Naive thymus-derived CD4-positive, alpha-beta T cell (primary cell): ENCODE data around the gene PLAAT2. TPM values are rescaled to one million over a fixed set of nuclear protein-coding genes. Genes with fewer than 3 reads are reported as not detected.

Experiments
- ATAC-seq: fragments of 150-1000 bp; cut with Tn5 transposase; 2 replicates; pipeline ENCODE4 v1.10.0; 2021; ENCODE audit warnings: mild to moderate bottlenecking, moderate library complexity
- CTCF ChIA-PET: fragments of 350-600 bp; sonication (Branson Sonifier 250); formaldehyde crosslinking; loops from one replicate; lab custom pipeline; 2021; ENCODE audit warnings: antibody characterized with exemption; lab: Charles Lee
- POLR2A ChIA-PET: fragments of 350-600 bp; sonication (Branson Sonifier 250); formaldehyde crosslinking; loops from one replicate; lab custom pipeline; 2021; ENCODE audit warnings: antibody characterized with exemption, inconsistent platforms; lab: Charles Lee
- DNase-seq, 9 donors: peaks; one replicate each; pipeline versions ENCODE4 v3.0.0 to v3.0.0-alpha.2; 2020 to 2022; ENCODE audit warnings: mixed read lengths in 1 of 9
- H3K27ac ChIP-seq: one replicate; pipeline ENCODE4 v1.7.0; 2013; ENCODE audit warnings: mild to moderate bottlenecking, low read depth, low read length, moderate library complexity
- H3K27me3 ChIP-seq, 2 donors: one replicate each; pipeline ENCODE4 v1.7.0; 2013; ENCODE audit warnings: low read length in 2 of 2, mild to moderate bottlenecking in 2 of 2, moderate library complexity in 2 of 2; ENCODE audit not compliant: control insufficient read depth in 2 of 2, insufficient read depth in 2 of 2
- H3K36me3 ChIP-seq, 3 experiments: 1 replicate in 2 of 3; 2 replicates in 1 of 3; pipeline ENCODE4 v1.7.0; 2013; ENCODE audit warnings: low read length in 3 of 3, mild to moderate bottlenecking in 3 of 3, moderate library complexity in 1 of 3; ENCODE audit not compliant: insufficient read depth in 3 of 3, control insufficient read depth in 2 of 3
- H3K4me1 ChIP-seq, 2 donors: one replicate each; pipeline ENCODE4 v1.7.0; 2013; ENCODE audit warnings: low read length in 2 of 2, mild to moderate bottlenecking in 2 of 2, moderate library complexity in 1 of 2; ENCODE audit not compliant: control insufficient read depth in 2 of 2, insufficient read depth in 2 of 2
- H3K4me3 ChIP-seq: 2 replicates; pipeline ENCODE4 v1.7.0; 2013; ENCODE audit warnings: mild to moderate bottlenecking, low read length
- H3K9me3 ChIP-seq, 3 experiments: 1 replicate in 2 of 3; 2 replicates in 1 of 3; pipeline ENCODE4 v1.7.0; 2013; ENCODE audit warnings: low read length in 3 of 3; ENCODE audit not compliant: control insufficient read depth in 2 of 3
- H3K27ac Mint-ChIP-seq, 9 donors: one replicate each; pipeline ENCODE4 v1.8.0; 2020 to 2022; ENCODE audit warnings: mixed read lengths in 9 of 9, mild to moderate bottlenecking in 8 of 9, moderate library complexity in 5 of 9, inconsistent platforms in 2 of 9
- H3K27me3 Mint-ChIP-seq, 5 donors: one replicate each; pipeline ENCODE4 v1.8.0; 2021 to 2022; ENCODE audit warnings: mixed read lengths in 5 of 5, mild to moderate bottlenecking in 1 of 5
- H3K36me3 Mint-ChIP-seq, 5 donors: one replicate each; pipeline ENCODE4 v1.8.0; 2020 to 2022; ENCODE audit warnings: mixed read lengths in 5 of 5, mild to moderate bottlenecking in 3 of 5, inconsistent platforms in 1 of 5
- H3K4me1 Mint-ChIP-seq, 7 donors: one replicate each; pipeline ENCODE4 v1.8.0; 2020 to 2022; ENCODE audit warnings: mixed read lengths in 7 of 7, mild to moderate bottlenecking in 3 of 7, inconsistent platforms in 1 of 7
- H3K4me3 Mint-ChIP-seq, 10 donors: one replicate each; pipeline ENCODE4 v1.8.0; 2020 to 2022; ENCODE audit warnings: mild to moderate bottlenecking in 10 of 10, mixed read lengths in 10 of 10, moderate library complexity in 6 of 10, inconsistent platforms in 2 of 10
- H3K9me3 Mint-ChIP-seq, 11 donors: one replicate each; pipeline ENCODE4 v1.8.0; 2020 to 2022; ENCODE audit warnings: mixed read lengths in 11 of 11, mild to moderate bottlenecking in 4 of 11, inconsistent platforms in 1 of 11, moderate library complexity in 1 of 11
- intact Hi-C, 2 donors: fragments of 100-400 bp; cut with micrococcal nuclease; formaldehyde crosslinking; loops; one replicate each; pipeline ENCODE4 v1.15.1; 2023
- polyA plus RNA-seq, 2 donors: library from polyadenylated mRNA; unstranded; fragments of 300-500 nt; fragmentation: Illumina TruSeq; gene quantifications; one replicate each; pipeline ENCODE4 v1.2.3, GENCODE V29; 2021
- total RNA-seq, 6 experiments: library from RNA in 5 of 6; stranded (reverse) in 5 of 6; gene quantifications; 1 replicate in 5 of 6; 2 replicates in 1 of 6; pipeline ENCODE4 v1.2.3 and lab custom pipeline; 2021 to 2026

Gene PLAAT2
- total RNA-seq (under 1 TPM in 1 of 5 experiments, not detected in 4; 0.51 TPM), polyA plus RNA-seq (not detected), total RNA-seq (lab: John Stamatoyannopoulos, UW) (not detected)

GRCh38 chr11:63563201-63564055 lies at the start of gene PLAAT2:
PLAAT2 (minus strand) TSS chr11:63563379; CDS start chr11:63563324, 55 bp downstream.
- H3K27ac ChIP-seq: no peak within 1 kb of the TSS
- DNase-seq (no peak), ATAC-seq (no peak)
- H3K27me3 Mint-ChIP-seq: no peaks in the 10 kb centered on the region
- H3K27me3 ChIP-seq: no peaks in the 10 kb centered on the region
- intact Hi-C loops: loop anchor here in 1 of 2 donors (1.0 to 10.0 kb wide), 3 partner anchors 9 to 111 kb away; partner anchors contain the start of gene ATL3
- POLR2A ChIA-PET: interaction anchor here (1.1 to 1.3 kb wide), 3 partner anchors 7 to 27 kb away, joined by 3 to 6 read pairs (median 4); partner anchors contain the start of gene PLAAT4
- H3K9me3 ChIP-seq: no peaks in the 10 kb centered on the region
- no peak within 1 kb of the TSS for H3K4me3 ChIP-seq
- CTCF ChIA-PET: interaction anchor here (0.7 to 1.6 kb wide), 3 partner anchors 10 to 84 kb away, joined by 3 to 7 read pairs (median 3); no protein-coding TSS in a partner anchor
- no peaks in the 10 kb centered on the region for H3K36me3 ChIP-seq
- H3K9me3 Mint-ChIP-seq: no peaks in the 10 kb centered on the region
- H3K27ac Mint-ChIP-seq: peak within 1 kb of the TSS in 8 of 9 donors; percentile 14 to 80 (median 44)
- peaks cover 35 to 46% of the 10 kb centered on the region in 2 donors for H3K4me1 ChIP-seq
- peak within 1 kb of the TSS in 7 of 10 donors; percentile 12 to 54 (median 21) for H3K4me3 Mint-ChIP-seq
- peaks cover 41 to 75% (median 63%) of the 10 kb centered on the region in 7 donors for H3K4me1 Mint-ChIP-seq
- H3K36me3 Mint-ChIP-seq: no peaks in the 10 kb centered on the region

GRCh38 chr11:63612181-63612580 lies 49.0 kb upstream of the PLAAT2 start:
- DNase-seq: no peak
- intact Hi-C loops: loop anchor here (2.0 to 5.0 kb wide), 5 partner anchors 40 to 81 kb away; no protein-coding TSS in a partner anchor
- no peak for ATAC-seq
- Histone ChIP-seq H3K27ac (no peak overlapping the region), H3K9me3 (no peaks in the 10 kb centered on the region), H3K36me3 (no peaks in the 10 kb centered on the region), H3K4me1 (peaks cover 0 to 3% of the 10 kb centered on the region in 2 donors), H3K27me3 (no peaks in the 10 kb centered on the region), H3K4me3 (no peak overlapping the region)
- H3K36me3 Mint-ChIP-seq: no peaks in the 10 kb centered on the region
- H3K27ac Mint-ChIP-seq: peak overlapping the region in 1 of 9 donors; percentile 36
- ChIA-PET CTCF (interaction anchor here (0.6 kb wide), 1 partner anchor 66 kb away, joined by 3 read pairs; no protein-coding TSS in a partner anchor), POLR2A (interaction anchor here (0.6 kb wide), 1 partner anchor 10 kb away, joined by 3 read pairs; no protein-coding TSS in a partner anchor)
- no peaks in the 10 kb centered on the region for H3K9me3 Mint-ChIP-seq
- H3K4me1 Mint-ChIP-seq: peaks cover 0 to 23% (median 12%) of the 10 kb centered on the region in 7 donors
- peaks cover 0 to 31% (median 0%) of the 10 kb centered on the region in 5 donors for H3K27me3 Mint-ChIP-seq
- H3K4me3 Mint-ChIP-seq: no peak overlapping the region

- intact Hi-C loops: loop anchor here (5.0 kb wide), 4 partner anchors 39 to 79 kb away; no protein-coding TSS in a partner anchor
- no peak overlapping the region for H3K27ac ChIP-seq
- no peaks in the 10 kb centered on the region for H3K36me3 Mint-ChIP-seq
- peaks cover 0 to 3% of the 10 kb centered on the region in 2 donors for H3K4me1 ChIP-seq
- ChIA-PET POLR2A (no interaction called here), CTCF (no interaction called here)
- ATAC-seq (no peak), DNase-seq (no peak)
- no peaks in the 10 kb centered on the region for H3K36me3 ChIP-seq
- peak overlapping the region in 1 of 9 donors; percentile 62 for H3K27ac Mint-ChIP-seq
- H3K9me3 ChIP-seq: no peaks in the 10 kb centered on the region
- H3K4me1 Mint-ChIP-seq: peaks cover 0 to 27% (median 12%) of the 10 kb centered on the region in 7 donors
- no peaks in the 10 kb centered on the region for H3K27me3 ChIP-seq
- H3K4me3 Mint-ChIP-seq: no peak overlapping the region
- peaks cover 0 to 31% (median 0%) of the 10 kb centered on the region in 5 donors for H3K27me3 Mint-ChIP-seq
- no peaks in the 10 kb centered on the region for H3K9me3 Mint-ChIP-seq
- H3K4me3 ChIP-seq: no peak overlapping the region
Measured at GRCh38 chr11:63611395-63611747, 48.2 kb upstream of the PLAAT2 start.

GRCh38 chr11:63610604-63611394 lies 47.6 kb upstream of the PLAAT2 start:
- Mint-ChIP-seq H3K4me1 (peaks cover 0 to 27% (median 12%) of the 10 kb centered on the region in 7 donors), H3K4me3 (no peak overlapping the region), H3K9me3 (no peaks in the 10 kb centered on the region), H3K27ac (peak overlapping the region in 3 of 9 donors; percentile 13 to 62 (median 23)), H3K27me3 (peaks cover 0 to 31% (median 0%) of the 10 kb centered on the region in 5 donors), H3K36me3 (no peaks in the 10 kb centered on the region)
- H3K4me3 ChIP-seq: no peak overlapping the region
- H3K27me3 ChIP-seq: no peaks in the 10 kb centered on the region
- H3K36me3 ChIP-seq: no peaks in the 10 kb centered on the region
- intact Hi-C loops: loop anchor here (5.0 kb wide), 4 partner anchors 38 to 78 kb away; no protein-coding TSS in a partner anchor
- DNase-seq: no peak
- no peak overlapping the region for H3K27ac ChIP-seq
- no peaks in the 10 kb centered on the region for H3K9me3 ChIP-seq
- ATAC-seq: no peak
- ChIA-PET POLR2A (no interaction called here), CTCF (no interaction called here)
- H3K4me1 ChIP-seq: peaks cover 0 to 3% of the 10 kb centered on the region in 2 donors

GRCh38 chr11:63609971-63610580 lies 46.9 kb upstream of the PLAAT2 start:
- Mint-ChIP-seq H3K9me3 (no peaks in the 10 kb centered on the region), H3K36me3 (no peaks in the 10 kb centered on the region), H3K4me3 (no peak overlapping the region), H3K27me3 (peaks cover 0 to 31% (median 0%) of the 10 kb centered on the region in 5 donors), H3K27ac (peak overlapping the region in 3 of 9 donors; percentile 13 to 23 (median 18)), H3K4me1 (peaks cover 0 to 27% (median 12%) of the 10 kb centered on the region in 7 donors)
- Histone ChIP-seq H3K4me1 (peaks cover 0 to 3% of the 10 kb centered on the region in 2 donors), H3K4me3 (no peak overlapping the region), H3K36me3 (no peaks in the 10 kb centered on the region), H3K27me3 (no peaks in the 10 kb centered on the region), H3K27ac (no peak overlapping the region), H3K9me3 (no peaks in the 10 kb centered on the region)
- DNase-seq (no peak), ATAC-seq (no peak)
- CTCF ChIA-PET: interaction anchor here (0.6 kb wide), 1 partner anchor 90 kb away, joined by 3 read pairs; no protein-coding TSS in a partner anchor
- intact Hi-C loops: loop anchor here (5.0 kb wide), 4 partner anchors 38 to 78 kb away; no protein-coding TSS in a partner anchor
- POLR2A ChIA-PET: interaction anchor here (0.8 kb wide), 1 partner anchor 74 kb away, joined by 3 read pairs; the partner anchor contains the start of gene PLAAT4
